Erythroblast (primary cell): ENCODE measurements around the gene ADGRL4.

Experiments used
- GATA1 ChIP-seq: IDR thresholded peaks from 2 replicates; pipeline ENCODE4 v1.6.1; 2011; ENCODE audit warnings: low read depth, mild to moderate bottlenecking, control low read depth, low read length, moderate library complexity
- POLR2A ChIP-seq: IDR thresholded peaks from 2 replicates; pipeline ENCODE4 v1.6.1; 2011; ENCODE audit warnings: mild to moderate bottlenecking, low read length

DNA sequence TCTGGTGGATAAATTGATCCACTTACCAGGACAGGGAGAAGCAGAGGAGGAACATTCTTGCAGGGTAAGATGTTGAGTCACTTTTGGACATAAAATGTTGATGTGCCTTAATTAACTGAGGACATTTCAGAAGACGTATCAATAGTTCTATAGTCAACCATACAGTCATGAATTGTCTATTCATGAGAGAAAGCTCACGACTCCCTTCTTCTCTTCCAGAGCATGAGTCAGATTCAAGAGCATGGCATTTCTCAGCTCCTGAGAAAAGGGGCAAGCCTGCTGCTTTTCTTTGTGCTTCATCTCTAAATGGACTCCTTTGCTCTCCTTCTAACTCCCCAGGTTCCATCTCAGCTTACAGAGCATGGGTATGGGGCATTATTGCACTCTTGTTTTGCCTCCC lies 55.7 kb downstream of the ADGRL4 start:
- TF ChIP-seq POLR2A (no peak), GATA1 (no peak)
